RWPE2 (cell line): Measurements from ENCODE around the gene NPBWR2.
A peak's percentile ranks its signal among the peaks of the same experiment; 100 is the strongest.

Source experiments
- ATAC-seq: fragments of 200-7000 bp; cut with Tn5 transposase; 3 replicates; pipeline ENCODE4 v1.9.1; 2021; ENCODE audit warnings: low read depth
- DNase-seq: peaks from one replicate; pipeline ENCODE4 v3.0.0-alpha.2; 2020; ENCODE audit warnings: low spot score
- H3K27ac ChIP-seq: fragments of 450-650 bp; 2 replicates; pipeline ENCODE4 v1.5.1; 2017; ENCODE audit warnings: mild to moderate bottlenecking; ENCODE audit not compliant: poor library complexity, severe bottlenecking
- H3K27me3 ChIP-seq: fragments of 250-450 bp; sonication (Bioruptor Pico); 2 replicates; pipeline ENCODE4 v1.5.1; 2021; ENCODE audit warnings: mild to moderate bottlenecking, moderate library complexity; ENCODE audit not compliant: insufficient read depth, poor library complexity, severe bottlenecking
- H3K36me3 ChIP-seq: fragments of 250-450 bp; sonication (Bioruptor Pico); 2 replicates; pipeline ENCODE4 v1.5.1; 2020; ENCODE audit warnings: low read depth, mild to moderate bottlenecking, moderate library complexity
- H3K4me1 ChIP-seq: fragments of 250-450 bp; sonication (Bioruptor Pico); 2 replicates; pipeline ENCODE4 v1.5.1; 2021; ENCODE audit warnings: mild to moderate bottlenecking, moderate library complexity; ENCODE audit not compliant: insufficient read depth, poor library complexity, severe bottlenecking
- H3K4me3 ChIP-seq: fragments of 250-450 bp; sonication (Bioruptor Pico); 2 replicates; pipeline ENCODE4 v1.5.1; 2021; ENCODE audit warnings: mild to moderate bottlenecking, moderate library complexity; ENCODE audit not compliant: severe bottlenecking
- H3K9me3 ChIP-seq: fragments of 250-450 bp; sonication (Bioruptor Pico); 2 replicates; pipeline ENCODE4 v1.5.1; 2021; ENCODE audit warnings: mild to moderate bottlenecking, moderate library complexity; ENCODE audit not compliant: severe bottlenecking
- CTCF ChIP-seq: fragments of 450-650 bp; IDR thresholded peaks from one replicate; pipeline ENCODE4 v1.5.1; 2017; ENCODE audit warnings: mild to moderate bottlenecking, moderate library complexity; ENCODE audit not compliant: poor library complexity, severe bottlenecking

Gene NPBWR2

GRCh38 chr20:64150756-64151632, 43.6 kb upstream of the NPBWR2 start:
- Histone ChIP-seq H3K4me1 (peaks cover 16% of the 10 kb centered on the region), H3K9me3 (no peaks in the 10 kb centered on the region), H3K27ac (peak overlapping the region; percentile 70), H3K36me3 (no peaks in the 10 kb centered on the region), H3K4me3 (no peak overlapping the region), H3K27me3 (no peaks in the 10 kb centered on the region)
- TF ChIP-seq CTCF: no peak
- ATAC-seq (no peak), DNase-seq (peak; percentile 79)

DNA sequence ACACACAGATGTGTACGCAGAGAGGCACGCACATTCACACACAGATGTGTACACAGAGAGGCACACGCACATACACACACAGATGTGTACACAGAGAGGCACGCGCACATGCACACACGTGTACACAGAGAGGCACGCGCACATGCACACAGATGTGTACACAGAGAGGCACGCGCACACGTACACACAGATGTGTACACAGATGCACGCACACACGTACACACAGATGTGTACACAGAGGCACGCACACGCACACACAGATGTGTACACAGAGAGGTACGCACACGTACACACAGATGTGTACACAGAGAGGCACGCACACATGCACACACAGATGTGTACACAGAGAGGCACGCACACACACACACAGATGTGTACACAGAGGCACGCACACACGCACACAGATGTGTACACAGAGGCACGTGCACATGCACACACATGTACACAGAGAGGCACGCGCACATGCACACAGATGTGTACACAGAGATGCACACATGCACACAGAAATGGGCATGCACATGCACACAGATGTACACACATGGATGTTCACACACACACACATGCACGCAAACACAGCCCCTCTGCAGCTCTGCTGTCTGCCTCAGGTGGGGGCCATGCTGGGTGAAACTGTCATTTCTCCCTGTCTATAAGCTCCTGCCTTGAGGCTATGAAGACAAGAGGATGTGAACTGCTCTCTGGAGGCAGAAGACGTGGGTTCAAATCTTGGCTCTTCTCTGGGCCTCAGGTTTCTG, 42.6 kb upstream of the NPBWR2 start:
- DNase-seq (peak; percentile 65), ATAC-seq (no peak)
- peaks cover 16% of the 10 kb centered on the region for H3K4me1 ChIP-seq
- H3K27ac ChIP-seq: no peak overlapping the region
- no peaks in the 10 kb centered on the region for H3K9me3 ChIP-seq
- H3K4me3 ChIP-seq: no peak overlapping the region
- no peaks in the 10 kb centered on the region for H3K27me3 ChIP-seq
- H3K36me3 ChIP-seq: no peaks in the 10 kb centered on the region
- TF ChIP-seq CTCF: no peak

- H3K4me1 ChIP-seq: peaks cover 16% of the 10 kb centered on the region
- no peaks in the 10 kb centered on the region for H3K27me3 ChIP-seq
- H3K36me3 ChIP-seq: no peaks in the 10 kb centered on the region
- no peak overlapping the region for H3K4me3 ChIP-seq
- TF ChIP-seq CTCF: no peak
- no peak overlapping the region for H3K27ac ChIP-seq
- ATAC-seq: no peak
- DNase-seq: peak; percentile 69
- no peaks in the 10 kb centered on the region for H3K9me3 ChIP-seq
Measured at GRCh38 chr20:64149141-64149540, 41.8 kb upstream of the NPBWR2 start.

DNA sequence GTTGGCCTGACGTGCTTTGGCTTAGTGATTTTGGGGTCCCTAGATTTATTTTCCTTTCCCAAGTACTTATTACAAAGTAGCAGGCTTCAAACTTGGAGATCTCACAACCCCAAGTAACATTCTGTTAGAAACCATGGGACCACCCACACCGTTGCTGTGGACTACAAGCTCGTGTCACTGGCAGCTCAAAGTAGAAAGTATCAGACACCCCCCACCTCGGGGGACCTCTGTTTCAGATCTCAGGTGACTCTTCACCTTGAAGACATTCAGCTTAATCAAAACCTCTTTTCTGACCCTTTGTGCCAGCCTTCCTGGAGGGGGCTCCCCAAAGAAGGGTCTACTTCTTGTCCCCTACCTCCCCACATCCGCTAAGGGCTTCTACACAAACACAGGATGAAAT, 41.2 kb upstream of the NPBWR2 start:
- no peak for TF ChIP-seq CTCF
- DNase-seq (peak; percentile 55), ATAC-seq (no peak)
- no peaks in the 10 kb centered on the region for H3K9me3 ChIP-seq
- H3K36me3 ChIP-seq: no peaks in the 10 kb centered on the region
- no peak overlapping the region for H3K27ac ChIP-seq
- no peaks in the 10 kb centered on the region for H3K27me3 ChIP-seq
- peaks cover 16% of the 10 kb centered on the region for H3K4me1 ChIP-seq
- no peak overlapping the region for H3K4me3 ChIP-seq
